NCI-H526 treated with DMSO at 0.1 percent for 48 hours (cell line): ENCODE measurements around the gene BCR.

ENCODE experiments used
- DNase-seq: peaks from one replicate; lab custom pipeline; 2025; lab: John Stamatoyannopoulos, UW

Gene BCR

GRCh38 chr22:23262518-23263332 lies 82.4 kb downstream of the BCR start:
- DNase-seq, result no peak

GRCh38 chr22:23263651-23264555 lies 83.6 kb downstream of the BCR start:
- DNase-seq, result no peak

GRCh38 chr22:23264610-23265367 lies 84.5 kb downstream of the BCR start:
- DNase-seq, result no peak

GRCh38 chr22:23265368-23265700 lies 85.0 kb downstream of the BCR start:
- no peak for DNase-seq

- no peak for DNase-seq
Measured at GRCh38 chr22:23266780-23267179, 86.5 kb downstream of the BCR start.

GRCh38 chr22:23267226-23268043 lies 87.1 kb downstream of the BCR start:
- DNase-seq, result peak; percentile 43

GRCh38 chr22:23268139-23268712 lies 87.9 kb downstream of the BCR start:
- DNase-seq, result no peak

GRCh38 chr22:23268877-23269276 lies 88.6 kb downstream of the BCR start:
- DNase-seq, result no peak

- no peak for DNase-seq
Measured at GRCh38 chr22:23269441-23270211, 89.3 kb downstream of the BCR start.

GRCh38 chr22:23270212-23270733 lies 90.0 kb downstream of the BCR start:
- DNase-seq, result no peak

GRCh38 chr22:23270798-23271596 lies 90.7 kb downstream of the BCR start:
- no peak for DNase-seq

GRCh38 chr22:23271597-23271908 lies 91.2 kb downstream of the BCR start:
- no peak for DNase-seq

GRCh38 chr22:23272371-23272770 lies 92.1 kb downstream of the BCR start:
- DNase-seq, result no peak

GRCh38 chr22:23272834-23273233 lies 92.5 kb downstream of the BCR start:
- no peak for DNase-seq

- no peak for DNase-seq
Measured at GRCh38 chr22:23273445-23274145, 93.3 kb downstream of the BCR start.

GRCh38 chr22:23274146-23274526 lies 93.8 kb downstream of the BCR start:
- DNase-seq, result no peak

GRCh38 chr22:23274891-23275694 lies 94.8 kb downstream of the BCR start:
- DNase-seq, result no peak

- no peak for DNase-seq
Measured at GRCh38 chr22:23275751-23276150, 95.4 kb downstream of the BCR start.
